Measurements from ENCODE around the gene MYO1D.
A peak's percentile ranks its signal among the peaks of the same experiment; 100 is the strongest.

Gene MYO1D

DNA sequence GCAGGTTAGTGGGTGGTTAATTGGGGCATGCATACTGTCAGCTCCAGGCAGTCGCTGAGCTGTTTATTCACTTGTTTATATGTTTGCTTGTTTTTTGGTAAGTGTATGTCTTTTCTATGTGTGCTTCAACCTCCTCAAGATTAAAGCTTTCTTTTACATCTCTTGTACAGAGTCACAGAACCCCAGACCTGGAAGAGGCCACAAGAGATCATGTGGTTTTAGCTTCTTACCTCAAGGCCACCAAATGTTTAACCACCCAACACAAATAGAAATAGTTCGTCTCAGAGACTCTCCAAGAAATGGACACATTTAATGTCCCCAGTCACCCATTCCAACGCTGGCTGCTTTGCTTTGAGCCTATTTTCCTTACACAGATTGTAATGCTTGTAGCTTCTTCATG lies 39.2 kb upstream of the MYO1D start:
- DNase-seq (ENCODE audit: insufficient read length, low spot score) = no peak
- TF ChIP-seq, protein P1, sequence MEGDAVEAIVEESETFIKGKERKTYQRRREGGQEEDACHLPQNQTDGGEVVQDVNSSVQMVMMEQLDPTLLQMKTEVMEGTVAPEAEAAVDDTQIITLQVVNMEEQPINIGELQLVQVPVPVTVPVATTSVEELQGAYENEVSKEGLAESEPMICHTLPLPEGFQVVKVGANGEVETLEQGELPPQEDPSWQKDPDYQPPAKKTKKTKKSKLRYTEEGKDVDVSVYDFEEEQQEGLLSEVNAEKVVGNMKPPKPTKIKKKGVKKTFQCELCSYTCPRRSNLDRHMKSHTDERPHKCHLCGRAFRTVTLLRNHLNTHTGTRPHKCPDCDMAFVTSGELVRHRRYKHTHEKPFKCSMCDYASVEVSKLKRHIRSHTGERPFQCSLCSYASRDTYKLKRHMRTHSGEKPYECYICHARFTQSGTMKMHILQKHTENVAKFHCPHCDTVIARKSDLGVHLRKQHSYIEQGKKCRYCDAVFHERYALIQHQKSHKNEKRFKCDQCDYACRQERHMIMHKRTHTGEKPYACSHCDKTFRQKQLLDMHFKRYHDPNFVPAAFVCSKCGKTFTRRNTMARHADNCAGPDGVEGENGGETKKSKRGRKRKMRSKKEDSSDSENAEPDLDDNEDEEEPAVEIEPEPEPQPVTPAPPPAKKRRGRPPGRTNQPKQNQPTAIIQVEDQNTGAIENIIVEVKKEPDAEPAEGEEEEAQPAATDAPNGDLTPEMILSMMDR (IDR thresholded peaks at IDR 0.05; ENCODE audit: insufficient read depth, missing control alignments) = no peak
- FAIRE-seq = no peak

DNA sequence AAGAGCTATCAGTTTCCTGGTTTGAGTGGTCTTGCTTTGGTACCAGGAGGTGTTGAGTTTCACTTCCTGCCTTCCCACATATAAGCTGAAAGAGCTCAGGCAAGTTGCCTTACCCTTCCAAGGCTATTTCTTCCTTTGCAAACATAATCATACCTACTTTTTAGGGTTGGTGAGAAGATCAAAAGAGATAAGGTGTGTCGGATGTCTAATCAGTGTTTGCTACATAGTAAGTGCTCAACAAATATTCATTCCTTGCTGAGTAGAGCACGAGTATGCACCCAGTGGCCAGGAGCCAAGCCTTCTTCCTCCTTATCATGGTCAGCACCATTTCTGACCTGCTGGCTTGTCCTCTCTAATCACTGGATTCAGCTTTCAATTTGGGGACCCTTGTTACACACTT lies 38.3 kb upstream of the MYO1D start:
- no peak for DNase-seq (ENCODE audit: insufficient read length, low spot score)
- FAIRE-seq = no peak
- TF ChIP-seq, protein P1 (IDR thresholded peaks at IDR 0.05; ENCODE audit: insufficient read depth, missing control alignments) = no peak

DNA sequence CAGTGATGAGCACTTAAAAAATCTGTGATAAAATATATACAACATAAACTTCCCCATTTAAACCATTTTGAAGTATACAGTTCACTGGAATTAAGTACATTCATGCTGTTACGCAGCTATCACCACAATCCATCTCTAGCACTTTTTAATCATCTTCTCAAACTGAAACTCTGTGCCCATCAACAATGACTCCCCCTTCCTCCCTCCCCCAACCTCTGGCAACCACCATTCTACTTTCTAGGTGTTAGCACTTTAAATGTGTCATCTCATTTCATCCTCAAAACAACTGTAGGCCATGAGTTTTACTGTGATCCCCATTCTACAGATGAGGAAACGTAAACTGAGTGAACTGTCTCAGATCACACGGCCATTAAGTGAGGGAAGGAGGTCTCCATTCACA lies 37.3 kb upstream of the MYO1D start:
- FAIRE-seq = no peak
- DNase-seq (ENCODE audit: insufficient read length, low spot score) = no peak
- TF ChIP-seq, protein P1 (IDR thresholded peaks at IDR 0.05; ENCODE audit: insufficient read depth, missing control alignments) = no peak

DNA sequence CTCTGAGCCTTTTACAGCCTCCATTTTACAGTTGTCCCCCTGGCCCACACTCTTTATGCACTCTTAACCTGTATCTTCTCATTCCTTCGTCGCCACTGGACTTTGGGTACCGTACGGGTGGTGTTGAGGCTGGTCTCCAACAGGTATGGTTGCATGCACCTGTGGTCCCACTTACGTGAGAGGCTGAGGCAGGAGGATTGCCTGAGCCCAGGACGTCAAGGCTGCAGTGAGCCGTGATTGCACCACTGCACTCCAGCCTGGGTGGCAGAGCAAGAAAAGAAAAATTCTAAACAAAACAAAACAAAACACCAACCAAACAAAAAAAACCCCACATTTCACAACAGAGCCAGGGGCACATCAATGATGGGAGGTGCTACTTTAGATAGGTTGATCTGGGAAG lies 36.7 kb upstream of the MYO1D start:
- TF ChIP-seq, protein P1 (IDR thresholded peaks at IDR 0.05; ENCODE audit: insufficient read depth, missing control alignments) = no peak
- DNase-seq (ENCODE audit: insufficient read length, low spot score) (no peak), FAIRE-seq (no peak)

DNA sequence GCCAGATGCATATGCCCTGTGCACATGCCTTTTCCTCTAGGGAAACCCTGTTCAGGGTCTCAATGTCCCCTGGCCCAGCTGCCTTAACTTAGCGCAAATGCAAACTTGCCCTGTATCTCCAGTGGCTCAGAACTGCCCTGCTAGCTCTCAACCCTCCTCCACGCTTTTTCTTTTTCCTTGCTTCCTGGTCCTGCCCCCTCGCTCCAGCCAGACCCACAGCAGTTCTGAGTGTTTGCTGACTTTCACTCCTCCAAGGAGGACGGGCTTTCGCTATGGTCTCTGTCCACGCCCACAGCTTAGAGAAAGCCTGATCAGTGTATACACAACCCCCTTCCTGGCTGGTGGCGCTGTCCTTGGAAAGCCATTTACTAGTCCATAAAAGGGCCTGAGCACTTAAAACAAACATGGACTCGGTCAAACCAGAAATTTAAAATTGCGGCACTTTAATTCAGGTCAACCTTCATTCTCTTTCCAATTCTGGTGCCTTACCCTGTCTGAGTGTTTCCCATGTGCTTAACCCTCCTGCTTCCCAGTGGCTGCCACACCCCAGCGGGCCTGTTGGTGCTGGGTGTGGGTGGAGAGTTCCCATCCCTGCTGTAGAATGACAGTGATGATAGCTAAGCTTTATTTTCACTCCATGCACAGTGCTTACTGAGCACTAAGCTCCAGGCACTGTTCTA lies 35.4 kb upstream of the MYO1D start:
- TF ChIP-seq, protein P1 (IDR thresholded peaks at IDR 0.05; ENCODE audit: insufficient read depth, missing control alignments) = no peak
- FAIRE-seq (no peak), DNase-seq (ENCODE audit: insufficient read length, low spot score) (no peak)

DNA sequence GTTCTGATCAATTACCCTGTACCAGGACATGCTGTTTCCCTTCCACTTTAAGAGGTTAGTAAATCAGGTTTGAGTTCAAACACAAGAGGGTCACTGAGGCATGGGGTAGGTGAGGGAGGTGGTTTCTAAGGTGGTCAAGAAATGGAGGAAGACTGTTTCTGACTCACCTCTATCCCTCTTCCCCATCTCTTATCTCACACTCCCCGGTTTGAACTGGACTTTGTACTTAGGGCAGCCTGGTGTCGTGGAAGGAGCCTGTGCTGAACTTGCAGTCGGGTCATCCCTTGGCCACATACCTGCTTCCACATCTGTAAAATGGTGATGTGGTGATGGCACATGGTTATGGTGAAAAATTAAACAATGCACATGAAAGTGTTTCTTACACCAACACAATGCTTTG lies 33.8 kb upstream of the MYO1D start:
- DNase-seq (ENCODE audit: insufficient read length, low spot score) (no peak), FAIRE-seq (no peak)
- TF ChIP-seq, protein P1 (IDR thresholded peaks at IDR 0.05; ENCODE audit: insufficient read depth, missing control alignments) = no peak

DNA sequence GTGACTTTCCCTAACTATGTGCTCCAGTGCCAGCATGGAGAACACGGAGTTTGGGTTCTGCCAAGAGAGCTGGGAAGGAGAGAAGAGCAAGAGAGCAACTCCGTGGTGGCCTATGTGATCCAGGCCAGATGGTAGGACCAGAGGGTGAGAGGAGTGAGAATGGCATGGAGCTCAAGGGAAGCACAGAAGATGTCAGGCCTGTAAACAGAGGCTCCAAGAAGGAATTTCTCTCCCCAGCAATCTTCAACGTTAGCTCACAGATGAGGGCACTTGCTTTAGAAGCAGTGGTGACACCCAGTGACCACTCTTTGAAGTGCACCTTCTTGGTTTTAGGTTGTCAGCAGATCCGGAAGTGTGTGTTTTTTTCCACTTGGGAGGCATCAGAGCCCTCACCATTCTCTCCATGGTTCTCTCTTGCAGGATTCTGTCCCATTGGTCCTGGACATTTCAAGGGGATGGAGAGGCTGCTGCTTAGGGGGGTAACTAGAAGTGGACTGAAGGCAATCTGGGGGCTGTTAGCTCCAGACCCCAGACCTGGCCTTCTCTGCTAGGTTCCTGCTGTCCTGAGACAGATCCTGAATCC lies 33.0 kb upstream of the MYO1D start:
- DNase-seq (ENCODE audit: insufficient read length, low spot score) (no peak), FAIRE-seq (no peak)
- TF ChIP-seq, protein P1 (IDR thresholded peaks at IDR 0.05; ENCODE audit: insufficient read depth, missing control alignments) = peak; percentile 70

All from D721Med (cell line).